Vagina (tissue), 2 donors: ENCODE data around the gene GAREM1. TPM values are rescaled to one million over a fixed set of nuclear protein-coding genes. Genes with fewer than 3 reads are reported as not detected.

Experiments
- DNase-seq, 2 donors: peaks; one replicate each; pipeline ENCODE4 v3.0.0-alpha.2; 2017; ENCODE audit errors: extremely low spot score in 2 of 2
- H3K27ac ChIP-seq: fragments of 200-600 bp; sonication (generic); one replicate; pipeline ENCODE4 v1.5.1; 2019
- H3K27me3 ChIP-seq: fragments of 200-600 bp; sonication (generic); one replicate; pipeline ENCODE4 v1.5.1; 2019
- H3K36me3 ChIP-seq, 2 donors: fragments of 200-600 bp; sonication (generic); one replicate each; pipeline ENCODE4 v1.5.1; 2017 to 2019
- H3K4me1 ChIP-seq: fragments of 200-600 bp; sonication (generic); one replicate; pipeline ENCODE4 v1.5.1; 2019
- H3K4me3 ChIP-seq, 2 donors: fragments of 200-600 bp; sonication (generic); 1 replicate in 1 of 2; 2 replicates in 1 of 2; pipeline ENCODE4 v1.5.1; 2016 to 2019
- H3K9me3 ChIP-seq: fragments of 200-600 bp; sonication (generic); one replicate; pipeline ENCODE4 v1.5.1; 2019
- POLR2A ChIP-seq, 2 donors: fragments of 450-650 bp; IDR thresholded peaks; one replicate each; pipeline ENCODE4 v1.6.1; 2017; ENCODE audit warnings: antibody characterized with exemption in 2 of 2, mild to moderate bottlenecking in 2 of 2, moderate library complexity in 2 of 2
- POLR2AphosphoS5 ChIP-seq, 2 donors: sonication (generic); formaldehyde crosslinking; IDR thresholded peaks; one replicate each; pipeline ENCODE4 v1.9.0; 2017; ENCODE audit warnings: antibody characterized with exemption in 2 of 2, mild to moderate bottlenecking in 2 of 2, low read depth in 1 of 2; ENCODE audit not compliant: insufficient read depth in 1 of 2
- intact Hi-C: fragments of 100-400 bp; cut with DNase I; formaldehyde crosslinking; loops from one replicate; pipeline ENCODE4 v1.15.1; 2023
- total RNA-seq: library from RNA; depleted of rRNA; stranded (reverse); fragments of >200 nt; gene quantifications from one replicate; pipeline ENCODE4 v1.2.3, GENCODE V29; 2016
- TF ChIP-seq, protein P1 (sequence below), 3 experiments: fragments of 450-650 bp in 2 of 3; fragments of 200-600 bp in 1 of 3; sonication (generic) in 1 of 3; IDR thresholded peaks; one replicate each; pipeline ENCODE4 v1.5.1; 2017 to 2019; ENCODE audit warnings: antibody characterized with exemption in 3 of 3, mild to moderate bottlenecking in 2 of 3, moderate library complexity in 2 of 3

Gene GAREM1
- total RNA-seq, 1 donor from 2014 or later: 15.7 TPM

GRCh38 chr18:32427084-32427900 is 43.4 kb downstream of the GAREM1 start:
- Histone ChIP-seq H3K9me3 (no peaks in the 10 kb centered on the region), H3K4me3 (no peak overlapping the region), H3K36me3 (no peaks in the 10 kb centered on the region), H3K4me1 (peaks cover 23% of the 10 kb centered on the region), H3K27ac (no peak overlapping the region), H3K27me3 (no peaks in the 10 kb centered on the region)
- intact Hi-C loops: no loop called here
- TF ChIP-seq POLR2AphosphoS5 (IDR thresholded peaks at IDR 0.05; ENCODE audit: insufficient read depth in 1 of 2, low read depth in 1 of 2) (no peak), POLR2A (IDR thresholded peaks at IDR 0.05) (no peak)
- TF ChIP-seq, protein P1, sequence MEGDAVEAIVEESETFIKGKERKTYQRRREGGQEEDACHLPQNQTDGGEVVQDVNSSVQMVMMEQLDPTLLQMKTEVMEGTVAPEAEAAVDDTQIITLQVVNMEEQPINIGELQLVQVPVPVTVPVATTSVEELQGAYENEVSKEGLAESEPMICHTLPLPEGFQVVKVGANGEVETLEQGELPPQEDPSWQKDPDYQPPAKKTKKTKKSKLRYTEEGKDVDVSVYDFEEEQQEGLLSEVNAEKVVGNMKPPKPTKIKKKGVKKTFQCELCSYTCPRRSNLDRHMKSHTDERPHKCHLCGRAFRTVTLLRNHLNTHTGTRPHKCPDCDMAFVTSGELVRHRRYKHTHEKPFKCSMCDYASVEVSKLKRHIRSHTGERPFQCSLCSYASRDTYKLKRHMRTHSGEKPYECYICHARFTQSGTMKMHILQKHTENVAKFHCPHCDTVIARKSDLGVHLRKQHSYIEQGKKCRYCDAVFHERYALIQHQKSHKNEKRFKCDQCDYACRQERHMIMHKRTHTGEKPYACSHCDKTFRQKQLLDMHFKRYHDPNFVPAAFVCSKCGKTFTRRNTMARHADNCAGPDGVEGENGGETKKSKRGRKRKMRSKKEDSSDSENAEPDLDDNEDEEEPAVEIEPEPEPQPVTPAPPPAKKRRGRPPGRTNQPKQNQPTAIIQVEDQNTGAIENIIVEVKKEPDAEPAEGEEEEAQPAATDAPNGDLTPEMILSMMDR (IDR thresholded peaks at IDR 0.05): no peak
- no peak for DNase-seq

GRCh38 chr18:32425466-32425865 is 45.2 kb downstream of the GAREM1 start:
- intact Hi-C loops: no loop called here
- Histone ChIP-seq H3K9me3 (no peaks in the 10 kb centered on the region), H3K27ac (peak overlapping the region; percentile 25), H3K27me3 (no peaks in the 10 kb centered on the region), H3K36me3 (no peaks in the 10 kb centered on the region), H3K4me1 (peaks cover 27% of the 10 kb centered on the region), H3K4me3 (no peak overlapping the region)
- no peak for DNase-seq
- TF ChIP-seq, protein P1 (IDR thresholded peaks at IDR 0.05): no peak
- no peak for TF ChIP-seq POLR2AphosphoS5 (IDR thresholded peaks at IDR 0.05; ENCODE audit: insufficient read depth in 1 of 2, low read depth in 1 of 2)
- TF ChIP-seq POLR2A (IDR thresholded peaks at IDR 0.05): no peak

DNA sequence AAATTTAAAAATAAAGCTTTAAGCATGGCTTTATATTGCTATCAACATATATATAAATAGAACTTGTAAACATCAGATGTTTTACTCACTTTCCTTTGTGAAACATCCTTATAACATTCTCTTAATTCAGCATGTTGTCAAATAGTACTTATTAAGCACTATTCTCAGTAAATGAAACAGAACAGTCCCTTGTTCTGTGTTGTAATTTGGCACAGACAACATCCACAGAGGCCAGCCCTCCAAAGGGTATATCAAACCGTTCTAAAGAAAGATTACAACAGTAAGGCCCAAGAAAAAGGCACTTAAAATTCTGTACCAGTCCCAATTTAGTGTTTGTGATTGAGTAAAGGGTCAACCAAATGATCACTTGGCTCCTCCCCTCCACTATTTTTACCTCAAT is 46.0 kb downstream of the GAREM1 start:
- no peaks in the 10 kb centered on the region for H3K27me3 ChIP-seq
- H3K27ac ChIP-seq: no peak overlapping the region
- peaks cover 27% of the 10 kb centered on the region for H3K4me1 ChIP-seq
- H3K4me3 ChIP-seq: no peak overlapping the region
- no peak for DNase-seq
- intact Hi-C loops: no loop called here
- no peaks in the 10 kb centered on the region for H3K36me3 ChIP-seq
- TF ChIP-seq POLR2AphosphoS5 (IDR thresholded peaks at IDR 0.05; ENCODE audit: insufficient read depth in 1 of 2, low read depth in 1 of 2): no peak
- no peak for TF ChIP-seq POLR2A (IDR thresholded peaks at IDR 0.05)
- TF ChIP-seq, protein P1 (IDR thresholded peaks at IDR 0.05): no peak
- H3K9me3 ChIP-seq: no peaks in the 10 kb centered on the region

- Histone ChIP-seq H3K9me3 (no peaks in the 10 kb centered on the region), H3K36me3 (no peaks in the 10 kb centered on the region), H3K4me3 (no peak overlapping the region), H3K27ac (no peak overlapping the region), H3K4me1 (peaks cover 27% of the 10 kb centered on the region), H3K27me3 (no peaks in the 10 kb centered on the region)
- TF ChIP-seq, protein P1 (IDR thresholded peaks at IDR 0.05): no peak
- TF ChIP-seq POLR2A (IDR thresholded peaks at IDR 0.05) (no peak), POLR2AphosphoS5 (IDR thresholded peaks at IDR 0.05; ENCODE audit: insufficient read depth in 1 of 2, low read depth in 1 of 2) (no peak)
- intact Hi-C loops: no loop called here
- DNase-seq: no peak
These were observed 47.5 kb downstream of the GAREM1 start for GRCh38 chr18:32422978-32423740.
